Measurements from ENCODE around the gene SMG1. TPM values are rescaled to one million over a fixed set of nuclear protein-coding genes. Genes with fewer than 3 reads are reported as not detected.

The SMG1 gene
- total and polyA plus RNA-seq, 4 donors: 5.3 to 70.8 (median 22.3) TPM

GRCh38 chr16:18800775-18801144, 125.4 kb downstream of the SMG1 start:
- no peaks in the 10 kb centered on the region for H3K9me3 ChIP-seq (ENCODE audit: control insufficient read depth in 4 of 4, low read length in 3 of 4)
- no peaks in the 10 kb centered on the region for H3K27me3 ChIP-seq (ENCODE audit: control insufficient read depth in 4 of 4, insufficient read depth in 4 of 4, low read length in 3 of 4)
- no peak for TF ChIP-seq GABPA (IDR thresholded peaks at IDR 0.05 in 1 of 2, conservative IDR thresholded peaks at IDR 0.05 in 1 of 2)
- no peak for TF ChIP-seq RXRA (IDR thresholded peaks at IDR 0.05)
- no peak for TF ChIP-seq NR2F2 (IDR thresholded peaks at IDR 0.05)
- no peak for TF ChIP-seq ATF3 (IDR thresholded peaks at IDR 0.05)
- TF ChIP-seq ZBTB33 (IDR thresholded peaks at IDR 0.05): no peak
- TF ChIP-seq EGR1 (IDR thresholded peaks at IDR 0.05; ENCODE audit: low read depth in 2 of 2): no peak
- no peak for TF ChIP-seq FOXA2 (IDR thresholded peaks at IDR 0.05)
- no peak for TF ChIP-seq HNF4A (conservative IDR thresholded peaks at IDR 0.05)
- no peak for TF ChIP-seq JUND (IDR thresholded peaks at IDR 0.05)
- TF ChIP-seq TAF1 (conservative IDR thresholded peaks at IDR 0.05): no peak
- no peak for TF ChIP-seq HNF4G (IDR thresholded peaks at IDR 0.05)
- no peak for TF ChIP-seq REST (IDR thresholded peaks at IDR 0.05)
- no peak for TF ChIP-seq SP1 (IDR thresholded peaks at IDR 0.05)
- TF ChIP-seq FOXA1 (IDR thresholded peaks at IDR 0.05): no peak
- TF ChIP-seq CTCF (IDR thresholded peaks at IDR 0.05; ENCODE audit: low read depth, low read length, missing input control): no peak
- DNase-seq (ENCODE audit: low spot score): no peak
- peaks cover 9 to 36% (median 27%) of the 10 kb centered on the region in 4 donors for H3K4me1 ChIP-seq (ENCODE audit: control insufficient read depth in 4 of 4, insufficient read depth in 4 of 4, low read length in 3 of 4)
- H3K9ac ChIP-seq (ENCODE audit: low read depth in 1 of 2, low read length in 2 of 2): peak overlapping the region; percentile 83 to 89
- under 1% methylated on average over 15 of the region's 15 CpGs for WGBS
- H3K4me3 ChIP-seq (ENCODE audit: low read depth in 1 of 3, low read length in 3 of 3): peak overlapping the region; percentile 57 to 92 (median 76)
- H3K27ac ChIP-seq (ENCODE audit: low read depth in 1 of 2, low read length in 2 of 2): peak overlapping the region; percentile 85 to 92
- H3K36me3 ChIP-seq (ENCODE audit: control insufficient read depth in 4 of 4, insufficient read depth in 3 of 4, low read depth in 1 of 4, low read length in 3 of 4): peaks cover 0 to 9% (median 4%) of the 10 kb centered on the region in 4 donors

GRCh38 chr16:18800293-18800692, 125.9 kb downstream of the SMG1 start:
- Histone ChIP-seq H3K9me3 (ENCODE audit: control insufficient read depth in 4 of 4, low read length in 3 of 4) (no peaks in the 10 kb centered on the region), H3K36me3 (ENCODE audit: control insufficient read depth in 4 of 4, insufficient read depth in 3 of 4, low read depth in 1 of 4, low read length in 3 of 4) (peaks cover 0 to 13% (median 7%) of the 10 kb centered on the region in 4 donors), H3K27ac (ENCODE audit: low read depth in 1 of 2, low read length in 2 of 2) (peak overlapping the region; percentile 85 to 92), H3K9ac (ENCODE audit: low read depth in 1 of 2, low read length in 2 of 2) (peak overlapping the region; percentile 83 to 89), H3K4me3 (ENCODE audit: low read depth in 1 of 3, low read length in 3 of 3) (peak overlapping the region; percentile 46 to 92 (median 57)), H3K4me1 (ENCODE audit: control insufficient read depth in 4 of 4, insufficient read depth in 4 of 4, low read length in 3 of 4) (peaks cover 8 to 36% (median 27%) of the 10 kb centered on the region in 4 donors), H3K27me3 (ENCODE audit: control insufficient read depth in 4 of 4, insufficient read depth in 4 of 4, low read length in 3 of 4) (no peaks in the 10 kb centered on the region)
- 2% methylated on average over 8 of the region's 8 CpGs for WGBS
- no peak for TF ChIP-seq NR2F2 (IDR thresholded peaks at IDR 0.05)
- no peak for DNase-seq (ENCODE audit: low spot score)
